B cell (primary cell): ENCODE data around the gene SLC16A12. TPM values are rescaled to one million over a fixed set of nuclear protein-coding genes. Genes with fewer than 3 reads are reported as not detected.
A peak's percentile ranks its signal among the peaks of the same experiment; 100 is the strongest.

Experiments used
- ATAC-seq: fragments of 200-7000 bp; cut with Tn5 transposase; one replicate; pipeline ENCODE4 v1.10.0; 2021; ENCODE audit warnings: low read depth, mild to moderate bottlenecking, moderate number of reproducible peaks, moderate library complexity
- CTCF ChIA-PET: fragments of 350-600 bp; sonication (Branson Sonifier 250); formaldehyde crosslinking; loops from one replicate; lab custom pipeline; 2021; ENCODE audit warnings: antibody characterized with exemption, inconsistent platforms; lab: Charles Lee
- POLR2A ChIA-PET: fragments of 350-600 bp; sonication (Branson Sonifier 250); formaldehyde crosslinking; loops from one replicate; lab custom pipeline; 2021; ENCODE audit warnings: antibody characterized with exemption; lab: Charles Lee
- DNase-seq: peaks from one replicate; pipeline ENCODE4 v3.0.0; 2013
- H2AFZ ChIP-seq: 2 replicates; pipeline ENCODE4 v1.6.1; 2012; ENCODE audit warnings: mild to moderate bottlenecking, low read depth, low read length; ENCODE audit not compliant: insufficient read depth, poor library complexity, severe bottlenecking
- H3K27ac ChIP-seq, 2 donors: 1 replicate in 1 of 2; 2 replicates in 1 of 2; pipeline ENCODE4 v1.5.1; 2012 to 2013; ENCODE audit warnings: low read length in 2 of 2, mild to moderate bottlenecking in 2 of 2, moderate library complexity in 1 of 2
- H3K27me3 ChIP-seq, 4 experiments: fragments of 200-600 bp in 1 of 4; sonication (generic) in 1 of 4; replicated peaks in 1 of 4; 1 replicate in 2 of 4; 2 replicates in 2 of 4; pipeline versions ENCODE4 v1.6.1 to v1.7.0; 2013 to 2016; ENCODE audit warnings: low read length in 3 of 4, mild to moderate bottlenecking in 2 of 4, mixed read lengths in 1 of 4, moderate library complexity in 1 of 4; ENCODE audit not compliant: insufficient read depth in 4 of 4, control insufficient read depth in 3 of 4; ENCODE audit errors: control extremely low read depth in 1 of 4
- H3K36me3 ChIP-seq, 2 experiments: replicated peaks in 1 of 2; 1 replicate in 1 of 2; 2 replicates in 1 of 2; pipeline versions ENCODE4 v1.6.1 to v1.7.1; 2013; ENCODE audit warnings: low read length in 1 of 2; ENCODE audit not compliant: insufficient read depth in 2 of 2, control insufficient read depth in 1 of 2; ENCODE audit errors: control extremely low read depth in 1 of 2, extremely low read depth in 1 of 2
- H3K4me1 ChIP-seq, 2 donors: fragments of 200-600 bp in 1 of 2; sonication (generic) in 1 of 2; 1 replicate in 1 of 2; 2 replicates in 1 of 2; pipeline versions ENCODE4 v1.5.1 to v1.6.1; 2013 to 2017; ENCODE audit warnings: low read length in 2 of 2; ENCODE audit not compliant: control insufficient read depth in 2 of 2, insufficient read depth in 2 of 2
- H3K4me2 ChIP-seq: replicated peaks from 2 replicates; pipeline ENCODE3; 2012; ENCODE audit warnings: mild to moderate bottlenecking, low read depth, low read length; ENCODE audit not compliant: poor library complexity, severe bottlenecking
- H3K4me3 ChIP-seq, 5 experiments: fragments of 200-600 bp in 1 of 5; sonication (generic) in 1 of 5; 1 replicate in 3 of 5; 2 replicates in 2 of 5; pipeline versions ENCODE4 v1.5.1 to v1.7.0; 2011 to 2016; ENCODE audit warnings: low read length in 4 of 5, mild to moderate bottlenecking in 4 of 5, low read depth in 2 of 5, control low read depth in 1 of 5, moderate library complexity in 1 of 5; ENCODE audit not compliant: insufficient read depth in 1 of 5; ENCODE audit errors: control extremely low read depth in 1 of 5, extremely low read depth in 1 of 5
- H3K79me2 ChIP-seq: fragments of 200-600 bp; sonication (generic); one replicate; pipeline ENCODE4 v1.6.0; 2016; ENCODE audit warnings: low read length; ENCODE audit not compliant: control insufficient read depth, insufficient read depth
- H3K9ac ChIP-seq: fragments of 200-600 bp; sonication (generic); 2 replicates; pipeline ENCODE4 v1.6.1; 2017; ENCODE audit warnings: mild to moderate bottlenecking, low read length, moderate library complexity
- H3K9me3 ChIP-seq, 3 donors: one replicate each; pipeline versions ENCODE4 v1.6.1 to v1.7.1; 2013; ENCODE audit warnings: low read length in 2 of 3; ENCODE audit not compliant: control insufficient read depth in 2 of 3, insufficient read depth in 1 of 3; ENCODE audit errors: control extremely low read depth in 1 of 3
- H4K20me1 ChIP-seq: 2 replicates; pipeline ENCODE4 v1.6.0; 2012; ENCODE audit warnings: mild to moderate bottlenecking, low read length; ENCODE audit not compliant: insufficient read depth, control insufficient read depth, poor library complexity, severe bottlenecking
- H3K27ac Mint-ChIP-seq: one replicate; pipeline ENCODE4 v1.8.0; 2021; ENCODE audit warnings: mixed read lengths
- H3K27me3 Mint-ChIP-seq: one replicate; pipeline ENCODE4 v1.8.0; 2021; ENCODE audit warnings: mixed read lengths
- H3K4me1 Mint-ChIP-seq: one replicate; pipeline ENCODE4 v1.8.0; 2021; ENCODE audit warnings: mixed read lengths
- H3K4me3 Mint-ChIP-seq: one replicate; pipeline ENCODE4 v1.8.0; 2021; ENCODE audit warnings: mixed read lengths
- H3K9me3 Mint-ChIP-seq: one replicate; pipeline ENCODE4 v1.8.0; 2022; ENCODE audit warnings: mixed read lengths; ENCODE audit not compliant: insufficient read depth
- EZH2 ChIP-seq: IDR thresholded peaks from 2 replicates; pipeline ENCODE4 v1.6.1; 2012; ENCODE audit warnings: borderline replicate concordance, low read depth, mild to moderate bottlenecking, moderate library complexity, low read length; ENCODE audit not compliant: insufficient read depth, poor library complexity, severe bottlenecking
- WGBS: methylation state at CpG from one replicate; pipeline ENCODE4 v1.1.5; 2013; ENCODE audit warnings: missing lambda C conversion rate; ENCODE audit not compliant: insufficient coverage; 5-methylcytosine and 5-hydroxymethylcytosine counted together
- intact Hi-C: fragments of 100-400 bp; cut with micrococcal nuclease; formaldehyde crosslinking; loops from one replicate; pipeline ENCODE4 v1.10.0; 2022
- polyA plus RNA-seq: library from polyadenylated mRNA; depleted of rRNA; stranded (reverse); fragments of >200 nt; gene quantifications from 2 replicates; pipeline ENCODE4 v1.2.3, GENCODE V29; 2012
- total RNA-seq, 2 donors: library from RNA; stranded (reverse); fragments of 120-200 nt in 1 of 2; gene quantifications; 1 replicate in 1 of 2; 2 replicates in 1 of 2; pipeline versions ENCODE4 v1.2.3 to v1.2.4, GENCODE V29; 2013 to 2022
- TF ChIP-seq, protein P1 (sequence below): fragments of 200-600 bp; IDR thresholded peaks from one replicate; pipeline ENCODE4 v1.8.0; 2022; ENCODE audit warnings: antibody characterized with exemption, mild to moderate bottlenecking

SLC16A12 gene
- total and polyA plus RNA-seq, 2 donors (not counting 1 experiment from before 2014, with no cell fraction given): not detected

DNA sequence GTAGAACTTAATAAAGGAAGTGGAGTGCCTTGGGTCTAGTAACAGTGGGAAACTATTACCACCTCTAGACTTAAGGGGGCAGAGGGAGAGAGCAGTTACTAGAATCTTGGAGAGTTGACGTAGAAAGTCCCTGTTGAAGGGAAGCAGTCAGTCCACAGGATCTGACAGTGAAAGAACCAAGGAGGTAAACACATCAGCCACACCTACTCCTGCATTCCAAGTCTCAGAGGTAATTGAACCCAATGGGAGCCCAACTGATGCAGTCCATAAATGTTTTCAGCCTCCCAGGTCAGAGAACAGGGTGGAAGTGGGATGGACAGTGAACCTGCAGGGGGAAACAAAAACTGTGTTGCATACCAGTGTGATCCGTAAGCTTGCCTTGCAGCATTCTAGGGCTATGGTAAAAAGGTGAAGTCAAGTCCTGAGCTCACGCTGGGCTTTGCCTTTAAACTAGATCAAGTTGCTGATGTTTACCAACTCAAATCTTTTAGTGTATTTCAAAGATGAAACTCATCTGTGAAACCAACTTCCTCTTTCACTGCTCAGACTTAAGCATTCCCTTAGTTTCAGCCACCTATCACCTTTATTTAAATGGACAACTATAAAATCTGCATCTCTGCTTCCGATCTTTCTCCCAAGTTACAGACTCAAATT, 57.2 kb downstream of the SLC16A12 start:
- CTCF ChIA-PET: no interaction called here
- intact Hi-C loops: no loop called here
- H3K9me3 Mint-ChIP-seq: no peaks in the 10 kb centered on the region

DNA sequence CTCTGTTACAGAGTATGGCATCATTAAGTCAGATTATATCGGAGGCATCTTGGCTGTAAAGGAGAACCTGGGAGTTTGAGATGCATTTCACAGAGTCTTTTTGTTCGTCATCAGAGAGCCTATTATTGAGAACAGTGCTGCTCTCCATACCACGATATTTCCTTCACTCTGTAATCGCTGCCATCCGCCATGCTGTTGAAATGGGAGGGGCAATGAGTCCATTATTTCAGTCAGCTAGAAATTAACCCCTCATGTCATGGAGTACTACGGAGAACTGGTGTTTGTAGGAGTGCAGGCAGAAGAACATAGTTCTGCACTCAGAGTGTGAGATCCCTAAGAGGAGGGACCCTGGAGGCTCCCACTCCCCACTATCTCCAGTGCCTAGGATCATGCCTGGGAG, 59.2 kb downstream of the SLC16A12 start:
- H3K4me1 ChIP-seq: peaks cover 12 to 16% of the 10 kb centered on the region in 2 donors
- H3K4me3 Mint-ChIP-seq: no peak overlapping the region
- H3K9me3 Mint-ChIP-seq: no peaks in the 10 kb centered on the region
- intact Hi-C loops: no loop called here
- H3K27me3 ChIP-seq: no peaks in the 10 kb centered on the region
- DNase-seq: no peak
- H3K79me2 ChIP-seq: no peaks in the 10 kb centered on the region
- no peaks in the 10 kb centered on the region for H3K36me3 ChIP-seq
- no peak overlapping the region for H3K27ac Mint-ChIP-seq
- CTCF ChIA-PET: no interaction called here
- no peak overlapping the region for H3K4me3 ChIP-seq
- TF ChIP-seq, protein P1, sequence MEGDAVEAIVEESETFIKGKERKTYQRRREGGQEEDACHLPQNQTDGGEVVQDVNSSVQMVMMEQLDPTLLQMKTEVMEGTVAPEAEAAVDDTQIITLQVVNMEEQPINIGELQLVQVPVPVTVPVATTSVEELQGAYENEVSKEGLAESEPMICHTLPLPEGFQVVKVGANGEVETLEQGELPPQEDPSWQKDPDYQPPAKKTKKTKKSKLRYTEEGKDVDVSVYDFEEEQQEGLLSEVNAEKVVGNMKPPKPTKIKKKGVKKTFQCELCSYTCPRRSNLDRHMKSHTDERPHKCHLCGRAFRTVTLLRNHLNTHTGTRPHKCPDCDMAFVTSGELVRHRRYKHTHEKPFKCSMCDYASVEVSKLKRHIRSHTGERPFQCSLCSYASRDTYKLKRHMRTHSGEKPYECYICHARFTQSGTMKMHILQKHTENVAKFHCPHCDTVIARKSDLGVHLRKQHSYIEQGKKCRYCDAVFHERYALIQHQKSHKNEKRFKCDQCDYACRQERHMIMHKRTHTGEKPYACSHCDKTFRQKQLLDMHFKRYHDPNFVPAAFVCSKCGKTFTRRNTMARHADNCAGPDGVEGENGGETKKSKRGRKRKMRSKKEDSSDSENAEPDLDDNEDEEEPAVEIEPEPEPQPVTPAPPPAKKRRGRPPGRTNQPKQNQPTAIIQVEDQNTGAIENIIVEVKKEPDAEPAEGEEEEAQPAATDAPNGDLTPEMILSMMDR: no peak
- no peak for TF ChIP-seq EZH2
- H3K9ac ChIP-seq: no peak overlapping the region
- H3K4me2 ChIP-seq: no peak overlapping the region
- H3K27ac ChIP-seq: no peak overlapping the region
- H2AFZ ChIP-seq: no peak overlapping the region
- ATAC-seq: no peak
- 100% methylated on average over 2 of the region's 6 CpGs for WGBS
- no peaks in the 10 kb centered on the region for H4K20me1 ChIP-seq
- peaks cover 7% of the 10 kb centered on the region for H3K27me3 Mint-ChIP-seq
- H3K4me1 Mint-ChIP-seq: peaks cover 15% of the 10 kb centered on the region
- no peaks in the 10 kb centered on the region for H3K9me3 ChIP-seq
- POLR2A ChIA-PET: no interaction called here

More for the DNA sequence above, 57.2 kb downstream of the SLC16A12 start:
- Histone ChIP-seq H3K27ac (no peak overlapping the region), H3K9ac (no peak overlapping the region), H2AFZ (peak overlapping the region; percentile 11), H3K4me3 (no peak overlapping the region), H3K36me3 (no peaks in the 10 kb centered on the region), H3K79me2 (no peaks in the 10 kb centered on the region), H3K27me3 (no peaks in the 10 kb centered on the region), H4K20me1 (no peaks in the 10 kb centered on the region), H3K4me1 (peaks cover 12 to 16% of the 10 kb centered on the region in 2 donors), H3K4me2 (peak overlapping the region; percentile 37), H3K9me3 (no peaks in the 10 kb centered on the region)
- Mint-ChIP-seq H3K27me3 (peaks cover 9% of the 10 kb centered on the region), H3K4me1 (peaks cover 15% of the 10 kb centered on the region), H3K4me3 (no peak overlapping the region), H3K27ac (peak overlapping the region; percentile 60)
- POLR2A ChIA-PET: no interaction called here
- ATAC-seq (peak; percentile 61), DNase-seq (peak; percentile 44)
- TF ChIP-seq, protein P1: no peak
- TF ChIP-seq EZH2: no peak
- 60% methylated on average over 3 of the region's 4 CpGs for WGBS
